OCI-LY1 (cell line): ENCODE data around the gene CTXN2.

Source experiments
- EZH2 ChIP-seq: fragments of 200-600 bp; sonication (generic), shearing (Covaris generic); IDR thresholded peaks from 2 replicates; pipeline ENCODE4 v1.8.0; 2017; ENCODE audit warnings: borderline replicate concordance, mixed run types, mild to moderate bottlenecking, antibody characterized with exemption, low read length, moderate library complexity, mixed read lengths
- TF ChIP-seq, protein P1 (sequence below): fragments of 200-600 bp; sonication (generic), shearing (Covaris generic); IDR thresholded peaks from 2 replicates; pipeline ENCODE4 v1.5.1; 2017; ENCODE audit warnings: mild to moderate bottlenecking, antibody characterized with exemption, low read length, moderate library complexity, mixed read lengths

DNA sequence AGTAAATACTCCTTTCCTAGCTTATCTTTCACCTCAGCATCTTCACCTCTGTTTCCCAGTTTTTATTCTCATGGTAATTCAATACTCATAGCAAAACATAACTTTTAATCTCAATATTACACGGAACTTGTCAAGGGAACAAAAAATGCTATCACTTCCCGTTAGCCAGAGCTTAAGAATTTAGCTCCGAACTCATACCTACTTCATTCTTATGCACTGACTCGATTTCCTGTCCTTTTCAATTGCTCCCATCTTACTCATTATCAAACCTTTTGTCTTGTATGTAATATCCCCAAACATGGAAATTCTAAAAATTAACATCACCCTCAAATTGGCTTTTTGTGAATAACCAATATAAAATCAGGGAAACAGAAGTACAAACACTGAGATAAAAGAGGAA lies 41.6 kb upstream of the CTXN2 start:
- TF ChIP-seq EZH2, result no peak
- TF ChIP-seq, protein P1, sequence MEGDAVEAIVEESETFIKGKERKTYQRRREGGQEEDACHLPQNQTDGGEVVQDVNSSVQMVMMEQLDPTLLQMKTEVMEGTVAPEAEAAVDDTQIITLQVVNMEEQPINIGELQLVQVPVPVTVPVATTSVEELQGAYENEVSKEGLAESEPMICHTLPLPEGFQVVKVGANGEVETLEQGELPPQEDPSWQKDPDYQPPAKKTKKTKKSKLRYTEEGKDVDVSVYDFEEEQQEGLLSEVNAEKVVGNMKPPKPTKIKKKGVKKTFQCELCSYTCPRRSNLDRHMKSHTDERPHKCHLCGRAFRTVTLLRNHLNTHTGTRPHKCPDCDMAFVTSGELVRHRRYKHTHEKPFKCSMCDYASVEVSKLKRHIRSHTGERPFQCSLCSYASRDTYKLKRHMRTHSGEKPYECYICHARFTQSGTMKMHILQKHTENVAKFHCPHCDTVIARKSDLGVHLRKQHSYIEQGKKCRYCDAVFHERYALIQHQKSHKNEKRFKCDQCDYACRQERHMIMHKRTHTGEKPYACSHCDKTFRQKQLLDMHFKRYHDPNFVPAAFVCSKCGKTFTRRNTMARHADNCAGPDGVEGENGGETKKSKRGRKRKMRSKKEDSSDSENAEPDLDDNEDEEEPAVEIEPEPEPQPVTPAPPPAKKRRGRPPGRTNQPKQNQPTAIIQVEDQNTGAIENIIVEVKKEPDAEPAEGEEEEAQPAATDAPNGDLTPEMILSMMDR, result no peak
